HL-60 (cell line): Measurements from ENCODE around the gene CD4.

ENCODE experiments used
- DNase-seq, 2 experiments: peaks; one replicate each; pipeline ENCODE4 v3.0.0-alpha.2; 2010 to 2020; ENCODE audit warnings: low read depth in 1 of 2, low spot score in 1 of 2
- H3K27ac ChIP-seq: fragments of 250-450 bp; sonication (Bioruptor Pico); replicated peaks from 2 replicates; pipeline ENCODE4 v1.5.1; 2020; ENCODE audit warnings: mild to moderate bottlenecking, moderate library complexity
- H3K27me3 ChIP-seq: fragments of 250-450 bp; sonication (Bioruptor Pico); 2 replicates; pipeline ENCODE4 v1.5.1; 2021; ENCODE audit warnings: mild to moderate bottlenecking, moderate library complexity; ENCODE audit not compliant: insufficient read depth, poor library complexity, severe bottlenecking
- H3K4me3 ChIP-seq: replicated peaks from 2 replicates; pipeline ENCODE4 v1.5.1; 2011; ENCODE audit warnings: mild to moderate bottlenecking, control low read depth, low read length; ENCODE audit not compliant: insufficient read depth
- CTCF ChIP-seq: IDR thresholded peaks from one replicate; pipeline ENCODE4 v1.5.1; 2011; ENCODE audit warnings: low read length, control low read depth, inconsistent platforms; ENCODE audit not compliant: insufficient read depth
- GABPA ChIP-seq: IDR thresholded peaks from 2 replicates; pipeline ENCODE4 v1.6.1; 2012; ENCODE audit warnings: low read depth
- POLR2AphosphoS5 ChIP-seq: IDR thresholded peaks from 2 replicates; pipeline ENCODE4 v1.6.1; 2012; ENCODE audit warnings: low read depth
- REST ChIP-seq: IDR thresholded peaks from 2 replicates; pipeline ENCODE4 v1.6.1; 2012; ENCODE audit warnings: low read depth; ENCODE audit not compliant: insufficient replicate concordance
- SPI1 ChIP-seq: IDR thresholded peaks from 2 replicates; pipeline ENCODE4 v1.6.1; 2012; ENCODE audit warnings: low read depth, mild to moderate bottlenecking, borderline replicate concordance

Gene CD4

DNA sequence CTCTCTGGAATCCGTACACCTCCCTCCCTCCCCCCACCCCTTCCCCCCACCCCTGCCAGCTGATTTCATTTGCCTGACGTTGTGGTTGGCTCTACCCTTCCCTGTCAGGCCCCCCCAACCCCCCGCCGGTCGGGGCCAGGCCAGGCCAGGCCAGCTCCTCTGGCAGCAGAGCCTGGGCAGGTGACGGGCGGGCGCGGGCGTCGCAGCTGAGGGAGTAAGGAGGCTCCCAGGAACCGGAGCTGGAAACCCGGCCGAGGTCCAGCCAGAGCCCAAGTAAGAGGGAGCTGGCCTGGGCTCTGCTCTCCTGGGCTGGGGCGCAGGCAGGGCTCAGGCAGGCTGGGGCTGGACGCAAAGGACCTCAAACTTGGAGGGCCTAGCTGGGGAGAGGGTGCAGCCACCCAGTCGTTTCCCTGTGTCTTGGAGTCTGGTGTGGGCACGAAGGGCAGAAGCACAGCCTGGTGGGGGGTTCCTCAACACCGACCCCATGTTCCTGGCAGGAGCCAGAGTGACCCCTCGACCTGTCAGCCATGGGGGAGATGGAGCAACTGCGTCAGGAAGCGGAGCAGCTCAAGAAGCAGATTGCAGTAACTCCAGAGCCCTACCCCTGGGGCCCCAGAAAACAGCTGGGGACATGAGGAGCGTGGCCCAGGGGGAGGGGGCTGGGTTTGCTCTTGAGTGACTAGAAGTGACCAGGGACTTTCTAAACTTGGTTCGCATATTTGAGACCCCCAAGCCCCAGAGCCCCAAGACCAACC is 51.6 kb downstream of the CD4 start, which contains the start of gene GNB3:
Gene GNB3 (plus strand): TSS at position 165 of the 755 bp plus-strand sequence. CDS start 363 bp downstream, at position 528.
- TF ChIP-seq SPI1 (no peak), CTCF (no peak), POLR2AphosphoS5 (no peak), REST (no peak), GABPA (no peak)
- Histone ChIP-seq H3K27ac (no peak within 1 kb of the TSS), H3K27me3 (no peaks in the 10 kb centered on the region), H3K4me3 (no peak within 1 kb of the TSS)
- DNase-seq, result no peak

GRCh38 chr12:6842075-6842474 is 52.7 kb downstream of the CD4 start:
- Histone ChIP-seq H3K4me3 (no peak overlapping the region), H3K27me3 (no peaks in the 10 kb centered on the region), H3K27ac (no peak overlapping the region)
- DNase-seq, result no peak
- no peak for TF ChIP-seq SPI1
- no peak for TF ChIP-seq GABPA
- no peak for TF ChIP-seq REST
- TF ChIP-seq CTCF, result no peak
- no peak for TF ChIP-seq POLR2AphosphoS5

- peak in 1 of 2 experiments; percentile 39 for DNase-seq
- no peaks in the 10 kb centered on the region for H3K27me3 ChIP-seq
- no peak overlapping the region for H3K27ac ChIP-seq
- no peak; the same call in 1 of the 2 replicates for TF ChIP-seq POLR2AphosphoS5
- no peak for TF ChIP-seq GABPA
- no peak for TF ChIP-seq SPI1
- TF ChIP-seq CTCF, result no peak
- no peak for TF ChIP-seq REST
- no peak overlapping the region for H3K4me3 ChIP-seq
Observed at GRCh38 chr12:6843118-6843902, 54.0 kb downstream of the CD4 start.
